Effector memory CD8-positive, alpha-beta T cell (primary cell): ENCODE data around the gene SELENOW.
A peak's percentile ranks its signal among the peaks of the same experiment; 100 is the strongest.
"Not testable (repeated sequence)": the region's sequence is repeated elsewhere in the genome, so short reads cannot be mapped to it uniquely, and the experiment has no call there.

ENCODE experiments used
- ATAC-seq: fragments of 150-1000 bp; cut with Tn5 transposase; replicated peaks from 2 replicates; pipeline ENCODE4 v1.10.0; 2021; ENCODE audit warnings: mild to moderate bottlenecking, moderate library complexity
- DNase-seq, 3 experiments: peaks; one replicate each; pipeline ENCODE4 v3.0.0; 2021
- H3K27ac Mint-ChIP-seq, 2 donors: one replicate each; pipeline ENCODE4 v1.8.0; 2022; ENCODE audit warnings: mild to moderate bottlenecking in 2 of 2, mixed read lengths in 2 of 2, moderate library complexity in 2 of 2
- H3K27me3 Mint-ChIP-seq, 2 donors: one replicate each; pipeline ENCODE4 v1.8.0; 2022; ENCODE audit warnings: mixed read lengths in 2 of 2
- H3K36me3 Mint-ChIP-seq: one replicate; pipeline ENCODE4 v1.8.0; 2022; ENCODE audit warnings: mild to moderate bottlenecking, moderate library complexity, mixed read lengths; ENCODE audit not compliant: insufficient read depth
- H3K4me1 Mint-ChIP-seq, 2 donors: one replicate each; pipeline ENCODE4 v1.8.0; 2022; ENCODE audit warnings: low read depth in 2 of 2, mixed read lengths in 2 of 2
- H3K4me3 Mint-ChIP-seq, 2 donors: one replicate each; pipeline ENCODE4 v1.8.0; 2022; ENCODE audit warnings: mild to moderate bottlenecking in 2 of 2, mixed read lengths in 2 of 2, moderate library complexity in 2 of 2
- H3K9me3 Mint-ChIP-seq, 2 donors: one replicate each; pipeline ENCODE4 v1.8.0; 2022; ENCODE audit warnings: mixed read lengths in 2 of 2

Gene SELENOW

DNA sequence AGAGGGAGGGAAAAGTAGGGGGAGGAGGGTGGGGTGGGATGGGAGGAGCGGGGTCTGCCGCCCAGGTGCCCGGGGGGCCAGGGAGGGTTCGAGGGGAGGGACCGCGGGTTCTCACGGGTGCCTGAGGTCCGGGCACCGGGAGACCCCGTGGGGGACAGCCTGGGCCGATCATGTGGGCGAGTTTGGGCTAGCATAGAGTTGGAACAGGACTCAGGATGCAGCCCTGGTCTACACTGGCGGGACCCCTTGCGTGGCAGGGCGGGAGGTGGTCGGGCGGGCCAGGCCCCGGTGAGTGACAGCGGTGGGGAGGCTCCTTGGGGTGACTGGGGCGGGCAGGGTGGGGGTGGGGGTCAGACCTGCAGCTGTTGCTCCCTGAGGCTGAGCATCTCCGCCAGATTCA, 24.6 kb downstream of the SELENOW start:
- ATAC-seq, DNase-seq, H3K36me3 Mint-ChIP-seq, H3K4me1 Mint-ChIP-seq, H3K9me3 Mint-ChIP-seq, H3K27ac Mint-ChIP-seq, H3K4me3 Mint-ChIP-seq: not testable (repeated sequence)
- peaks cover 14 to 16% of the 10 kb centered on the region in 2 donors for H3K27me3 Mint-ChIP-seq

GRCh38 chr19:47803671-47804070, 25.2 kb downstream of the SELENOW start:
- H3K4me1 Mint-ChIP-seq, H3K9me3 Mint-ChIP-seq, DNase-seq, ATAC-seq, H3K36me3 Mint-ChIP-seq, H3K27ac Mint-ChIP-seq, H3K4me3 Mint-ChIP-seq: not testable (repeated sequence)
- H3K27me3 Mint-ChIP-seq, result peaks cover 10 to 13% of the 10 kb centered on the region in 2 donors

DNA sequence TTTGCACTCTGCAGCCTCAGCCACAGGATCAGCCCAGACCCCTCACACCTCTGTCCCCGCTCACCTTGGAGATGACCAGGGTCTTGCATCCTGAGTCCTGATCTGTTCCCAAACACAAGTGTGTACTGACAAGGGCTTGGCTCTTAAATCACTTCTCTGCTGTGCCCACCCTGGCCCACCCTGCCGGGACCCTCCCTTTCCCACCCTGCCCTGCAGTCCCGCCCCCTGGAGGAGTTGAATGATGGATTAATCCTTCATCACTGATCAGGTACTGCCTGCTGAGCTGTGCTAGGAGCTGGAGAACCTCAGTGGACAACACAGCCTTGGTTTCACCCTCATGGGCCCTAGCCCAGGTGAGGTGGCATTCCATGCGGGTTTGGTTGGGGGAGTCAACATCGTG, 25.9 kb downstream of the SELENOW start, which contains the start of gene TPRX1:
TPRX1 (minus strand) TSS at position 101 of the 400 bp plus-strand sequence; CDS start at position 89, 12 bp downstream.
- H3K4me3 Mint-ChIP-seq, H3K27ac Mint-ChIP-seq: not testable (repeated sequence)

DNA sequence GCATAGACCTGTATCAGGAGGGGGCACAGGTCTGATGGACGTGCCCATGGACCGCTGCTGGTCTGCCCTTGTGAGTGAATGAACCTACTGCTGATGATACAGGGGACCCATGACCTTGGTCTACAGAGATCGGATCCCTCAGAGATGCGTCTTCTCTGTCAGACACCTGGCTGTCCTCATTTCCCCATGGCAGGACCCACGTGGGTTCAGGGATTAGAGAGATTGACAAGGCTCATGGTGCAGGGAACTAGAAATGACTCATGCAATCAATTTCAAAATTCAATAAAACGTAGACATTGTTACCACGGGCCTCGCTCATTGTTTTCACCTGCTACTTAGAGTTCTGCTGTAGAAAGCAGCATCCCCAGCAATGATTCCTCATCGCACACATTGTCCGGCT, 26.8 kb downstream of the SELENOW start:
- Mint-ChIP-seq H3K36me3 (no peaks in the 10 kb centered on the region), H3K4me3 (no peak overlapping the region), H3K4me1 (no peaks in the 10 kb centered on the region), H3K27ac (no peak overlapping the region), H3K27me3 (peaks cover 7 to 9% of the 10 kb centered on the region in 2 donors), H3K9me3 (no peaks in the 10 kb centered on the region)
- no peak for ATAC-seq
- DNase-seq, result no peak

More for the DNA sequence above, 25.9 kb downstream of the SELENOW start, which contains the start of gene TPRX1:
- ATAC-seq, H3K4me1 Mint-ChIP-seq, H3K36me3 Mint-ChIP-seq, H3K27me3 Mint-ChIP-seq, H3K9me3 Mint-ChIP-seq, DNase-seq: not testable (repeated sequence)

DNA sequence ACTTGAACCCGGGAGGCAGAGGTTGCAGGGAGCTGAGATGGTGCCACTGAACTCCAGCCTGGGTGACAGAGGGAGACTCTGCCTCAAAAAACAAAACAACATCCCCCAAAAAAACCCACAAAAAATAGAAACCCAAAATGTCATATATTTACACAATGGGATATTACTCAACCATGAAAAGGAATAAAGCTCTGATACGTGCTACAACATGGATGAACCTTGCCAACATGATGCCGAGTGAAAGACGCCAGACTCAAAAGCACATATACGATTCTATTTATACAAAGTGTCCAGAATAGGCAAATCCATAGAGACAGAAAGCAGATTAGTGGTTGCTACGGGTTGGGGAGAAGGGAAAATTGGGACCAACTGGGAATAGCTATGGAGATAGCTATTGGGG, 27.9 kb downstream of the SELENOW start:
- Mint-ChIP-seq H3K36me3 (no peaks in the 10 kb centered on the region), H3K27ac (no peak overlapping the region), H3K9me3 (no peaks in the 10 kb centered on the region), H3K4me1 (no peaks in the 10 kb centered on the region), H3K27me3 (peaks cover 7 to 9% of the 10 kb centered on the region in 2 donors), H3K4me3 (no peak overlapping the region)
- ATAC-seq (no peak), DNase-seq (no peak)

- H3K27me3 Mint-ChIP-seq, result peaks cover 8 to 17% of the 10 kb centered on the region in 2 donors
- DNase-seq (peak; percentile 58 to 71 (median 71)), ATAC-seq (peak; percentile 72)
- no peak overlapping the region for H3K4me3 Mint-ChIP-seq
- no peaks in the 10 kb centered on the region for H3K4me1 Mint-ChIP-seq
- no peak overlapping the region for H3K27ac Mint-ChIP-seq
- H3K36me3 Mint-ChIP-seq, result no peaks in the 10 kb centered on the region
- H3K9me3 Mint-ChIP-seq, result no peaks in the 10 kb centered on the region
Measured at GRCh38 chr19:47813304-47813994, 34.9 kb downstream of the SELENOW start.

DNA sequence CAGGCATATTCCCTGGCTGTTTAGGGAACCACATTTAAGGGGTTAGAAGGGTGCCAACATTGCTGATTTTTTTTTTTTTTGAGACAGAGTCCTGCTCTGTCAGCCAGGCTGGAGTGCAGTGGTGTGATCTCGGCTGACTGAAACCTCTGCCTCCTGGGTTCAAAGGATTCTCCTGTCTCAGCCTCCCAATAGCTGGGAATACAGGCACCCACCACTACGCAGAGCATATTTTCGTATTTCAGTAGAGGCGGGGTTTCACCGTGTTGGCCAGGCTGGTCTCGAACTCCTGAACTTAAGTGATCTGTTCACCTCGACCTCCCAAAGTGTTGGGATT, 35.5 kb downstream of the SELENOW start:
- Mint-ChIP-seq H3K27me3 (peaks cover 13 to 22% of the 10 kb centered on the region in 2 donors), H3K27ac (no peak overlapping the region), H3K4me1 (no peaks in the 10 kb centered on the region), H3K36me3 (no peaks in the 10 kb centered on the region), H3K4me3 (no peak overlapping the region), H3K9me3 (no peaks in the 10 kb centered on the region)
- no peak for ATAC-seq
- no peak for DNase-seq

- H3K27ac Mint-ChIP-seq, H3K9me3 Mint-ChIP-seq: not testable (repeated sequence)
Measured at GRCh38 chr19:47816270-47816669, 37.8 kb downstream of the SELENOW start.

DNA sequence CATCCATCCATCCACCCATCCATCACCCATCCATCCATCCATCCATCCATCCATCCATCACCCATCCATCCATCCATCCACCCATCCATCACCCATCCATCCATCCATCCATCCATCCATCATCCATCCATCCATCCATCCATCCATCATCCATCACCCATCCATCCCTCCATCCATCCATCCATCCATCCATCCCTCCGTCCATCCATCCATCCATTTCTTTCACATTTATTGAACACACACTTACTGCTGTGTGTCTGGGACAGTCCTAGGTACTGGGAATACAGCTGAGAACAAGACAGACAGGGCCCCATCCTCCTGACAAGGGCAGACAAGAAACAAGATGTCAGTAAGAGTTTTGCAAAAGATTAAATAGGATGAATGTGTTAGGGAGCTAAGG, 39.7 kb downstream of the SELENOW start:
- ATAC-seq, H3K4me3 Mint-ChIP-seq, H3K9me3 Mint-ChIP-seq, H3K36me3 Mint-ChIP-seq, H3K27ac Mint-ChIP-seq, H3K4me1 Mint-ChIP-seq, DNase-seq: not testable (repeated sequence)
- H3K27me3 Mint-ChIP-seq, result peaks cover 39 to 64% of the 10 kb centered on the region in 2 donors

More at GRCh38 chr19:47816270-47816669, 37.8 kb downstream of the SELENOW start:
- H3K4me1 Mint-ChIP-seq, H3K4me3 Mint-ChIP-seq, H3K36me3 Mint-ChIP-seq, ATAC-seq, DNase-seq: not testable (repeated sequence)
- peaks cover 36 to 45% of the 10 kb centered on the region in 2 donors for H3K27me3 Mint-ChIP-seq

- Mint-ChIP-seq H3K9me3 (no peaks in the 10 kb centered on the region), H3K4me3 (no peak overlapping the region), H3K27ac (no peak overlapping the region), H3K27me3 (peaks cover 39 to 60% of the 10 kb centered on the region in 2 donors), H3K4me1 (peaks cover 0 to 2% of the 10 kb centered on the region in 2 donors), H3K36me3 (no peaks in the 10 kb centered on the region)
- ATAC-seq (no peak), DNase-seq (no peak)
Measured at GRCh38 chr19:47819858-47820257, 41.4 kb downstream of the SELENOW start.

DNA sequence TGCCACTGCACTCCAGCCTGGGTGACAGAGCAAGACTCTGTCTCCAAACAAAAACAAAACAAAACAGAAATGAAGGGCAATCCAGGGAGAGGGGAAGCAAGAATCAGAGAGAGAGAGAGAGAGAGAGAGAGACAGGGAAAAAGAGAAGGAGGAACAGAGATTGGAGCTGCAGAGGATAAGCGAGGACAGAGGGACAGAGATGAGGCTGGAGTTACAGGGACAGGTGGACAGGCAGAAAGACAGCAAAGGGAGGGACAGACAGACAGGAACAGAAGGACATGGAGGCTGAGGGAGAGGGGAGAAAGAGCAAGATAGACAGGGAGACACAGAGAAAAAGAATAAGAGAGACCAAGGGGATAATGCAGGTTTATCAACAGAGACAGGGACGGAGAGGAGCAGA, 41.9 kb downstream of the SELENOW start:
- Mint-ChIP-seq H3K4me1 (peaks cover 0 to 2% of the 10 kb centered on the region in 2 donors), H3K27me3 (peaks cover 39 to 60% of the 10 kb centered on the region in 2 donors), H3K4me3 (no peak overlapping the region), H3K9me3 (no peaks in the 10 kb centered on the region), H3K27ac (no peak overlapping the region), H3K36me3 (no peaks in the 10 kb centered on the region)
- ATAC-seq (no peak), DNase-seq (no peak)

DNA sequence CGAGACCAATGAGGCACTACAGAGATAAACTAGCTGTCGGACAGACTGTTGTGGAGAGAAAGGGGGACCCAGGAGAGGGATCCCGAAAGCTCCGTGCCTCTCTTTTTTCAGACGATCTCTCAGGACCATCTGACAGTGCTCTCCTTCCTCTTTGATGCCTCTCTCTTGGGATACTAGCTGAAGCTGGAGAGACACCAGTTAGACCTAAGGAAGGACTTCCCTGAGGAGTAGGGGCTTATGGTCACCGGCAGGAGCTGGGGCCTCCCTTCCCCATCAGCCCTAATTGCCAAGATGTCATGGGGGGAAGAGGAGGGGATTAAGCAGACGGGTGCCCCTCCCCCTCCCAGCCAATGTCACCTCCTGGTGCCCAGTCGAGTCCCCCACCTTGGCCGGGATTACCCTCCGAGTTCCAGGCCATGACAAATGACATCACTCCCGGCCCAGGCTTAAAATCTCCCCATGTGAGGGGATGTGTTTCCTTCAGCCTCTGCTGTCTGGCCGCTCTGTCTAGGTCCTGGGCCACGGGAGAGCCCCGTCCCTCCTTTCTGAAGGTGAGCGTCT, 43.0 kb downstream of the SELENOW start, which contains the start of gene CRX:
CRX (plus strand) TSS at position 478 of the 561 bp plus-strand sequence. CDS start 12,507 bp downstream, outside the sequence.
- H3K36me3 Mint-ChIP-seq, result no peaks in the 10 kb centered on the region
- H3K27ac Mint-ChIP-seq, result no peak within 1 kb of the TSS
- ATAC-seq (no peak), DNase-seq (no peak)
- H3K4me3 Mint-ChIP-seq, result no peak within 1 kb of the TSS
- H3K4me1 Mint-ChIP-seq, result peaks cover 0 to 2% of the 10 kb centered on the region in 2 donors
- H3K27me3 Mint-ChIP-seq, result peaks cover 39 to 62% of the 10 kb centered on the region in 2 donors
- no peaks in the 10 kb centered on the region for H3K9me3 Mint-ChIP-seq

DNA sequence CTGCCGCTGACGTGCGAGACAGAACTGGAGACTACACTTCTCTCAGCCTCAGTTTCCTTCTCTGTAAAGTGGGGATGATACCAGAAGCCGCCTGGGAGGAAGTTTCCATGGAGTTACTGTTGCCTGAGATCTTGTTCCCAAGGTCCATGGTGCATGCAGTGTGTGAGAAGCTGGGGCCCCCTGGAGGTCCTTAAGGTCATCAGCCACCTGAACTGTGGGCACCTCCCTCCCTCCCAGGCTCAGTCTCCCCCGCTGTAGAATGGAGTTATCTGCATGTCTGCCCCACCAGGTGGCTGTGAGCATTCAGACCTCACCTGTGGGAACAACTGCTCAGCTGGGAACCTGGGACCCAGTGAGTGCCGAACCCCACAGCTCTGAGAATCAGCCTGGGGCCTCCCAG, 45.9 kb downstream of the SELENOW start:
- Mint-ChIP-seq H3K27ac (no peak overlapping the region), H3K9me3 (peaks cover 0 to 2% of the 10 kb centered on the region in 2 donors), H3K36me3 (peaks cover 3% of the 10 kb centered on the region), H3K4me1 (peaks cover 0 to 2% of the 10 kb centered on the region in 2 donors), H3K27me3 (peaks cover 36 to 57% of the 10 kb centered on the region in 2 donors), H3K4me3 (no peak overlapping the region)
- ATAC-seq (no peak), DNase-seq (no peak)

- Mint-ChIP-seq H3K27ac (no peak overlapping the region), H3K36me3 (peaks cover 3% of the 10 kb centered on the region), H3K27me3 (peaks cover 15 to 33% of the 10 kb centered on the region in 2 donors), H3K4me1 (peaks cover 0 to 1% of the 10 kb centered on the region in 2 donors), H3K4me3 (no peak overlapping the region), H3K9me3 (peaks cover 0 to 2% of the 10 kb centered on the region in 2 donors)
- no peak for DNase-seq
- ATAC-seq, result no peak
Measured at GRCh38 chr19:47826800-47827199, 48.3 kb downstream of the SELENOW start.
